ENCODE measurements around the gene PPARD. TPM values are rescaled to one million over a fixed set of nuclear protein-coding genes. Genes with fewer than 3 reads are reported as not detected.

Gene PPARD
- total and polyA plus RNA-seq, 2 of the 13 experiments (the other 11 are each of a cell fraction or from before 2014, with no cell fraction given), result 6.1 to 13.3 TPM

DNA sequence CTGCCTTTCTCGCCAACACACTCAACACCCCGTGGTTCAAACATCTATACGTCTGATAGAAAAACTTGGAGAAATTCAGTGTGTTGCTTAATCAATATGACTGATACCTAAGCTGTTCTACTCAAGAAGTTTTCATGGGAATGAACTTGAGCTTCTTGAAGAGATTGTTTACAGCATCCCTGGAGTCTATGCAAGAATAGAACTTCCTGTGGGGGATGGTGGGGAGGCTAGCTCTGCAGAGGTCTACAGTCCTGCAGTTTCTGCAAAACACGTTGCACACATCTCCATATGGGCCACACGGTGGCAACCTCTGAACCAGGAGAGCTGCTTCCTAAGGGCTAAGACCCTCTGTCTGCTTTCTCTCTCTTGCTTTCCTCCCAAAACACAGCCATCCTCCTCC, 77.1 kb downstream of the PPARD start (continued):
- TF ChIP-seq, protein P1, sequence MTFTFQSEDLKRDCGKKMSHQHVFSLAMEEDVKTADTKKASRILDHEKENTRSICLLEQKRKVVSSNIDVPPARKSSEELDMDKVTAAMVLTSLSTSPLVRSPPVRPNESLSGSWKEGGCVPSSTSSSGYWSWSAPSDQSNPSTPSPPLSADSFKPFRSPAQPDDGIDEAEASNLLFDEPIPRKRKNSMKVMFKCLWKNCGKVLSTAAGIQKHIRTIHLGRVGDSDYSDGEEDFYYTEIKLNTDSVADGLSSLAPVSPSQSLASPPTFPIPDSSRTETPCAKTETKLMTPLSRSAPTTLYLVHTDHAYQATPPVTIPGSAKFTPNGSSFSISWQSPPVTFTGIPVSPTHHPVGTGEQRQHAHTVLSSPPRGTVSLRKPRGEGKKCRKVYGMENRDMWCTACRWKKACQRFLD (CRISPR knock-in tag; IDR thresholded peaks at IDR 0.05; ENCODE audit: borderline replicate concordance), result no peak
- TF ChIP-seq ZNF773 (CRISPR knock-in tag; IDR thresholded peaks at IDR 0.05; ENCODE audit: borderline replicate concordance) (no peak), STAG1 (CRISPR knock-in tag; IDR thresholded peaks at IDR 0.05) (peak; percentile 55), MXD3 (CRISPR knock-in tag; IDR thresholded peaks at IDR 0.05) (no peak), SMC3 (IDR thresholded peaks at IDR 0.05; ENCODE audit: low read length) (peak; percentile 78), POLR2AphosphoS2 (IDR thresholded peaks at IDR 0.05; ENCODE audit: low read depth, low read length) (no peak), MATR3 (CRISPR knock-in tag; IDR thresholded peaks at IDR 0.05) (no peak), ZSCAN5A (CRISPR knock-in tag; IDR thresholded peaks at IDR 0.05; ENCODE audit: borderline replicate concordance) (no peak), CENPT (CRISPR knock-in tag; IDR thresholded peaks at IDR 0.05; ENCODE audit: low read depth) (no peak), E2F5 (CRISPR knock-in tag; conservative IDR thresholded peaks at IDR 0.05) (no peak), CTCF (CRISPR knock-in tag; IDR thresholded peaks at IDR 0.05) (peak; percentile 62), MLXIP (CRISPR knock-in tag; IDR thresholded peaks at IDR 0.05; ENCODE audit: borderline replicate concordance) (no peak), ZNF281 (CRISPR knock-in tag; IDR thresholded peaks at IDR 0.05; ENCODE audit: borderline replicate concordance) (peak; percentile 45; the same call in 1 of the 2 replicates), GABPA (IDR thresholded peaks at IDR 0.05; ENCODE audit: low read depth, low read length) (no peak), GABPA (CRISPR knock-in tag; IDR thresholded peaks at IDR 0.05; ENCODE audit: low read depth) (0 out of 2 replicates have a peak, but pooled peaks have one; percentile 40), ZNF33B (CRISPR knock-in tag; IDR thresholded peaks at IDR 0.05) (no peak)

Data from HepG2 (cell line).